CD8-positive, alpha-beta memory T cell (primary cell): ENCODE results near the gene ARHGAP8. TPM values are rescaled to one million over a fixed set of nuclear protein-coding genes. Genes with fewer than 3 reads are reported as not detected.
A peak's percentile ranks its signal among the peaks of the same experiment; 100 is the strongest.
"Not testable (repeated sequence)": the region's sequence is repeated elsewhere in the genome, so short reads cannot be mapped to it uniquely, and the experiment has no call there.

Source experiments
- CTCF ChIA-PET: fragments of 350-600 bp; sonication (Branson Sonifier 250); formaldehyde crosslinking; loops from one replicate; lab custom pipeline; 2021; ENCODE audit warnings: antibody characterized with exemption; lab: Charles Lee
- POLR2A ChIA-PET: fragments of 350-600 bp; sonication (Branson Sonifier 250); formaldehyde crosslinking; loops from one replicate; lab custom pipeline; 2021; ENCODE audit warnings: antibody characterized with exemption; lab: Charles Lee
- DNase-seq, 5 donors: peaks; one replicate each; pipeline versions ENCODE4 v3.0.0 to v3.0.0-alpha.2; 2020 to 2022; ENCODE audit warnings: mixed read lengths in 1 of 5
- H3K27ac ChIP-seq: one replicate; pipeline ENCODE4 v1.7.0; 2013; ENCODE audit warnings: low read depth, mild to moderate bottlenecking, low read length, moderate library complexity
- H3K27me3 ChIP-seq: 2 replicates; pipeline ENCODE4 v1.7.0; 2013; ENCODE audit warnings: low read length, mild to moderate bottlenecking; ENCODE audit not compliant: insufficient read depth, poor library complexity, severe bottlenecking
- H3K36me3 ChIP-seq: 2 replicates; pipeline ENCODE4 v1.7.0; 2013; ENCODE audit warnings: mild to moderate bottlenecking, low read length, moderate library complexity; ENCODE audit not compliant: insufficient read depth
- H3K4me1 ChIP-seq: 2 replicates; pipeline ENCODE4 v1.7.0; 2013; ENCODE audit warnings: mild to moderate bottlenecking, low read length, moderate library complexity; ENCODE audit not compliant: insufficient read depth
- H3K4me3 ChIP-seq: 2 replicates; pipeline ENCODE4 v1.7.0; 2013; ENCODE audit warnings: mild to moderate bottlenecking, low read length
- H3K9me3 ChIP-seq: 2 replicates; pipeline ENCODE4 v1.7.0; 2013; ENCODE audit warnings: mild to moderate bottlenecking, low read length
- H3K27ac Mint-ChIP-seq, 8 donors: one replicate each; pipeline ENCODE4 v1.8.0; 2020 to 2021; ENCODE audit warnings: mixed read lengths in 8 of 8, mild to moderate bottlenecking in 6 of 8, inconsistent platforms in 3 of 8, moderate library complexity in 3 of 8
- H3K27me3 Mint-ChIP-seq, 2 donors: one replicate each; pipeline ENCODE4 v1.8.0; 2020 to 2021; ENCODE audit warnings: mixed read lengths in 2 of 2, mild to moderate bottlenecking in 1 of 2, moderate library complexity in 1 of 2
- H3K36me3 Mint-ChIP-seq, 3 donors: one replicate each; pipeline ENCODE4 v1.8.0; 2020 to 2021; ENCODE audit warnings: mixed read lengths in 3 of 3, inconsistent platforms in 1 of 3, mild to moderate bottlenecking in 1 of 3
- H3K4me1 Mint-ChIP-seq, 3 donors: one replicate each; pipeline ENCODE4 v1.8.0; 2020 to 2021; ENCODE audit warnings: mixed read lengths in 3 of 3, inconsistent platforms in 1 of 3, mild to moderate bottlenecking in 1 of 3
- H3K4me3 Mint-ChIP-seq, 7 donors: one replicate each; pipeline ENCODE4 v1.8.0; 2020 to 2021; ENCODE audit warnings: mixed read lengths in 7 of 7, mild to moderate bottlenecking in 6 of 7, moderate library complexity in 4 of 7, inconsistent platforms in 2 of 7
- H3K9me3 Mint-ChIP-seq, 5 donors: one replicate each; pipeline ENCODE4 v1.8.0; 2020 to 2022; ENCODE audit warnings: mixed read lengths in 5 of 5, mild to moderate bottlenecking in 3 of 5, moderate library complexity in 2 of 5, inconsistent platforms in 1 of 5
- polyA plus RNA-seq: library from polyadenylated mRNA; unstranded; fragments of 300-500 nt; fragmentation: Illumina TruSeq; gene quantifications from one replicate; pipeline ENCODE4 v1.2.3, GENCODE V29; 2021
- total RNA-seq, 2 experiments: library from RNA; stranded (reverse); gene quantifications; one replicate each; pipeline ENCODE4 v1.2.3, GENCODE V29; 2021

The ARHGAP8 gene
- total and polyA plus RNA-seq, 3 experiments from 2014 or later = 0.42 to 0.49 TPM; not detected in 1

DNA sequence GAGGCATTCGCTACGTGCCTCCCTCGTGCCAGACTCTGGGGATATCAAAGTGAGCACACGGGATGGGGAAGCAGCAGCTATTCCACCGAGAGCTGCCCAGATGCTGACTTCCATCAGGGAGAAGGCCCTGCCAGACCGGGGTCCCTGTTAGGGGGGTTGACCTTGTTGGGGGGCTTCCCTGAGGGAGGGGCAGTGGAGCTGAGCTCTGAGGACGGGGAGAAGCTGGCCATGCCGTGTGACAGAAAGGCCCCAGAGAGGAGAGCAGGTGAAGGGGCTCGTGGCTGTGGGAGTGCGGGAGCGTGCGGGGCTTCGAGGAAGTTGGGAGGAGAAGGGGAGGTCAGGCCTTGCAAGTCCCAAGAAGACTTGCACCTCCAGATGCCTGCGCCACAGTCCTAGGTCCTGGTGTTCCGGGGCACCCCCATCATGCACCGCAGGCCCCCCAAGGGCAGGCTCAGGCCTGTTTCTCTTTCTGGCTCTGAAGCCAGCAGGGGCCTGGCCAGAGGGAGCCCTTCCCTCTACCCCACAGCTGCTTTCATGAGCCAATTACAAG is 94.4 kb downstream of the ARHGAP8 start:
- Mint-ChIP-seq H3K4me1 (no peaks in the 10 kb centered on the region), H3K27ac (no peak overlapping the region), H3K36me3 (peaks cover 0 to 9% (median 0%) of the 10 kb centered on the region in 3 donors), H3K4me3 (no peak overlapping the region), H3K27me3 (no peaks in the 10 kb centered on the region), H3K9me3 (peaks cover 8 to 16% (median 10%) of the 10 kb centered on the region in 5 donors)
- Histone ChIP-seq H3K27me3 (no peaks in the 10 kb centered on the region), H3K9me3 (no peaks in the 10 kb centered on the region), H3K36me3 (no peaks in the 10 kb centered on the region), H3K4me3 (no peak overlapping the region), H3K4me1 (no peaks in the 10 kb centered on the region), H3K27ac (no peak overlapping the region)
- CTCF ChIA-PET = no interaction called here
- DNase-seq = peak in 1 of 5 donors; percentile 32
- POLR2A ChIA-PET = no interaction called here

DNA sequence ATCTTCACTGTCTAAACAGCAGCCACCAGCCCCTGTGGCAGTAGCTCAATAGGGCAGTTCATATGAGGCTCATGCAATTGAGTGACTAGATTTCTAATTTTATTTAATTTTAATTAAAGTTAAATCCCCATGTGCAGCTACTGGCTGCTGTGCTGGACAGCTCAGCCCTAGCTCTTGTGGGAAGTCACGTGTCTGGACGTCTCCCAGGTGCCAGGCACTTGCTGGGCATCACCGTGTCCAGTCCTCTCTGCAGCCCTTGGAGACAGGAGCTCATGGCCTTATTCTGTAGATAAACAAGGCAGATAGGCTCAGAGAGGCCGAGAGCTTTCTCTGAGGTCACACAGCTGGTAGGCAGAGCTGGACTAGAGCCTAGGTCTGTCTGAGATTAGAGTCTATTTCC is 95.0 kb downstream of the ARHGAP8 start:
- Histone ChIP-seq H3K9me3 (no peaks in the 10 kb centered on the region), H3K27me3 (no peaks in the 10 kb centered on the region), H3K27ac (no peak overlapping the region), H3K4me1 (no peaks in the 10 kb centered on the region), H3K36me3 (no peaks in the 10 kb centered on the region), H3K4me3 (no peak overlapping the region)
- no peak for DNase-seq
- Mint-ChIP-seq H3K4me1 (no peaks in the 10 kb centered on the region), H3K27ac (peak overlapping the region in 1 of 8 donors; percentile 47), H3K27me3 (no peaks in the 10 kb centered on the region), H3K4me3 (no peak overlapping the region), H3K36me3 (peaks cover 0 to 9% (median 0%) of the 10 kb centered on the region in 3 donors), H3K9me3 (peaks cover 8 to 16% (median 10%) of the 10 kb centered on the region in 5 donors)
- POLR2A ChIA-PET = no interaction called here
- CTCF ChIA-PET = no interaction called here

DNA sequence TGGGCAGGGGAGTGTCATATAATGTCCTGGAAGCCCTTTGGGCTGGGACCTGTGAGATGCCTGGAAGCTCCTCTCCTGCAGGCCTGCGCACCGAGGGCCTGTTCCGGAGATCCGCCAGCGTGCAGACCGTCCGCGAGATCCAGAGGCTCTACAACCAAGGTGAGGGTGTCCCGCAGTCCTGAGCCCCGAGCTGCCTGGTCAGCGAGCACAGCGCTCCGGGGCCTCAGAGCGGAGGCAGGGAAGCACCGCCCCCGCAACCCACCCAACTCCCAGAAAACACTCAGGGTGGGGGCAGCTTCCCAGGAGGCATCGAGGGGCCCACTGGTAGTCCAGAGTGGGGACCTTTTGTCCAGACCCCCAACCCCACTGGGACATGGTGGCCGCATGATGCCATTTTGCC is 95.5 kb downstream of the ARHGAP8 start:
- H3K27ac Mint-ChIP-seq = no peak overlapping the region
- ChIA-PET POLR2A (no interaction called here), CTCF (no interaction called here)
- peaks cover 0 to 9% (median 0%) of the 10 kb centered on the region in 3 donors for H3K36me3 Mint-ChIP-seq
- H3K27me3 Mint-ChIP-seq = no peaks in the 10 kb centered on the region
- Histone ChIP-seq H3K36me3 (no peaks in the 10 kb centered on the region), H3K9me3 (no peaks in the 10 kb centered on the region), H3K4me1 (no peaks in the 10 kb centered on the region), H3K27me3 (no peaks in the 10 kb centered on the region), H3K4me3 (no peak overlapping the region), H3K27ac (no peak overlapping the region)
- H3K9me3 Mint-ChIP-seq = peaks cover 8 to 16% (median 10%) of the 10 kb centered on the region in 5 donors
- H3K4me3 Mint-ChIP-seq = no peak overlapping the region
- H3K4me1 Mint-ChIP-seq = no peaks in the 10 kb centered on the region
- DNase-seq = peak in 1 of 5 donors; percentile 24

DNA sequence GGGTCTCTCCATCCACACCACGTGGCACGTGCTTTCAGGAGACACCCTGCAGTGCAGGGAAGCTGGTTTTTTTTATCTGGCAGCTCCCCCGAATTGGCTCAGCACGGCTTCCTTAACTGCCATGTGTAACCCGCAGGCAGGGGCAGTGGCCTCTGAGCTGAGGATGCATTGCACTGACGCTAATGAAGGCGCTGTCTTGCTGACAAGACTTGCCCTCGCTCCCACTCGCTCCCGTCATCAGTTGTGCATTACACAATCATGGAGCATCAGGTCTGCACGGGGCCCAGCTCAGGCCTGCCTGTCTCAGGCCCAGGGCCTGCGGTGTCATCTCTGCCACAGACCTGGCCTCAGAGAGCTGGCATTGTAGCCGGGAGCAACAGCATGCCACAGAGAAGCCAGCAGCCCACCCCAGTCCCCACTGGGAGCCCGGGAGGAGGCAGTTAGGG is 95.9 kb downstream of the ARHGAP8 start:
- Histone ChIP-seq H3K4me1 (no peaks in the 10 kb centered on the region), H3K36me3 (no peaks in the 10 kb centered on the region), H3K4me3 (no peak overlapping the region), H3K27me3 (no peaks in the 10 kb centered on the region), H3K27ac (no peak overlapping the region), H3K9me3 (no peaks in the 10 kb centered on the region)
- H3K36me3 Mint-ChIP-seq = peaks cover 0 to 9% (median 0%) of the 10 kb centered on the region in 3 donors
- no peaks in the 10 kb centered on the region for H3K27me3 Mint-ChIP-seq
- CTCF ChIA-PET = no interaction called here
- H3K4me3 Mint-ChIP-seq = no peak overlapping the region
- peak in 1 of 5 donors; percentile 7 for DNase-seq
- H3K4me1 Mint-ChIP-seq = no peaks in the 10 kb centered on the region
- no peak overlapping the region for H3K27ac Mint-ChIP-seq
- POLR2A ChIA-PET = no interaction called here
- H3K9me3 Mint-ChIP-seq = peaks cover 8 to 16% (median 10%) of the 10 kb centered on the region in 5 donors

DNA sequence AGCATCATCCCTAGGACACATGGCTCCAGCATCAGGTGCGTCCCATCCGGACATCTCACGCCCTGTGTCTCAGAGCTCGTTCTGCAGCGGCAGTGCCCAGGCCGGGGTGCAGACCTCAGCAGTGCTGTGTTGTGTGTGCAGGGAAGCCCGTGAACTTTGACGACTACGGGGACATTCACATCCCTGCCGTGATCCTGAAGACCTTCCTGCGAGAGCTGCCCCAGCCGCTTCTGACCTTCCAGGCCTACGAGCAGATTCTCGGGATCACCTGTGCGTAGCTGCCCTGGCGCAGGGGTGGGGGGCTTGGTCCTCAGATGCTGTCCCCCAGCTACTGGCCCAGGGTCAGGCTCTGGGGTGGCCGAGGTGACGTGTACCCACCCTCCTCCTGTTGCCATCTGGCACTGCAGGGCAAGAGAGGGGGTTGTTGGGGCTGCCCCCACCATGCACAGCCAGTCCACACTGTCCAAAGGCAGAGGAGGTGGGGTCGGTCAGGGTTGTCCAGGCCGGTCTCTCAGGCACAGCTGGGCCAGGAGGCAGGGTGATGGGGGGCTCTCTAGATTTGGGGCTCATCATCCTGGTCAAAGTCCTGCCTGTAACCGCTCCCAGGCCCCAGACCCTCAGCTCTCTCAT is 96.5 kb downstream of the ARHGAP8 start:
- H3K36me3 Mint-ChIP-seq = peaks cover 0 to 9% (median 0%) of the 10 kb centered on the region in 3 donors
- Histone ChIP-seq H3K4me1 (no peaks in the 10 kb centered on the region), H3K27ac (no peak overlapping the region), H3K9me3 (no peaks in the 10 kb centered on the region), H3K27me3 (no peaks in the 10 kb centered on the region), H3K36me3 (no peaks in the 10 kb centered on the region), H3K4me3 (no peak overlapping the region)
- no peak for DNase-seq
- H3K4me3 Mint-ChIP-seq = no peak overlapping the region
- no peaks in the 10 kb centered on the region for H3K4me1 Mint-ChIP-seq
- H3K27ac Mint-ChIP-seq = no peak overlapping the region
- ChIA-PET POLR2A (no interaction called here), CTCF (no interaction called here)
- no peaks in the 10 kb centered on the region for H3K27me3 Mint-ChIP-seq
- H3K9me3 Mint-ChIP-seq = peaks cover 6 to 14% (median 9%) of the 10 kb centered on the region in 5 donors

DNA sequence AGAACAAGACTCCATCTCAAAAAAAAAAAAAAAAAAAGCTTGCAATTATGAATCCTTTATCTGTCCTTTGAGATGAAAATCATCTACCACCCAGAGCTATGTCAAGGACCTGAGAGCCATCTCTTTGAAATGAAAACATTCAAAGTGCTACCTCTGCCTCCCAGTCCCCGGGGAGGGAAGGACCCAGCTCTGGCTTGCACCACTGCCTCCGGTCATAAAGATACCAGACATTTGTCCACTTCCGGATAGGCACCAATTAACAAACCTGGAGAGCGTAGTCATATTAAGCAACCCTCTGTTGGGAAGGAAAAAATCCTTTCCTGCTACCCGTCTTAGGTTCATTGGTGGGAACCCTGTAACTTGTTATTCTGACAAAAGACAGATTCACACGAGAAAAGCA is 98.6 kb downstream of the ARHGAP8 start:
- no peaks in the 10 kb centered on the region for H3K4me1 Mint-ChIP-seq
- Histone ChIP-seq H3K27ac (no peak overlapping the region), H3K27me3 (no peaks in the 10 kb centered on the region), H3K4me1 (no peaks in the 10 kb centered on the region), H3K4me3 (no peak overlapping the region), H3K9me3 (no peaks in the 10 kb centered on the region), H3K36me3 (no peaks in the 10 kb centered on the region)
- no peaks in the 10 kb centered on the region for H3K36me3 Mint-ChIP-seq
- DNase-seq = no peak
- H3K9me3 Mint-ChIP-seq = no peaks in the 10 kb centered on the region
- POLR2A ChIA-PET = no interaction called here
- H3K27me3 Mint-ChIP-seq = no peaks in the 10 kb centered on the region
- H3K27ac Mint-ChIP-seq = no peak overlapping the region
- no peak overlapping the region for H3K4me3 Mint-ChIP-seq
- CTCF ChIA-PET = no interaction called here

DNA sequence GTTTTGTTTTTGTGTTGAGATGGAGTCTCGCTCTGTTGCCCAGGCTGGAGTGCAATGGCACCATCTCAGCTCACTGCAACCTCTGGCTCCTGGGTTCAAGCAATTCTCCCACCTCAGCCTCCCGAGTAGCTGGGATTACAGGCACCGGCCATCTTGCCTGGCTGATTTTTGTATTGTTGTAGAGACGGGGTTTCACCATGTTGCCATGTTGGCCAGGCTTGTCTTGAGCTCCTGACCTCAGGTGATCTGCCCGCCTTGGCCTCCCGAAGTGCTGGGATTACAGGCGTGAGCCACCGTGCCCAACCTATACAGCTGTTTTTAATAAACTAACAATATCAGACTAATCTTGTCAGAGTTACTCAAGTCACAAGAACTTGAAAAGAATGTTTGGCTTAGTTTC is 102.3 kb downstream of the ARHGAP8 start:
- POLR2A ChIA-PET, DNase-seq, H3K4me3 Mint-ChIP-seq, CTCF ChIA-PET, H3K9me3 ChIP-seq, H3K27me3 ChIP-seq, H3K36me3 Mint-ChIP-seq, H3K9me3 Mint-ChIP-seq, H3K4me1 Mint-ChIP-seq, H3K4me3 ChIP-seq, H3K4me1 ChIP-seq, H3K27ac Mint-ChIP-seq, H3K36me3 ChIP-seq, H3K27me3 Mint-ChIP-seq, H3K27ac ChIP-seq: not testable (repeated sequence)

DNA sequence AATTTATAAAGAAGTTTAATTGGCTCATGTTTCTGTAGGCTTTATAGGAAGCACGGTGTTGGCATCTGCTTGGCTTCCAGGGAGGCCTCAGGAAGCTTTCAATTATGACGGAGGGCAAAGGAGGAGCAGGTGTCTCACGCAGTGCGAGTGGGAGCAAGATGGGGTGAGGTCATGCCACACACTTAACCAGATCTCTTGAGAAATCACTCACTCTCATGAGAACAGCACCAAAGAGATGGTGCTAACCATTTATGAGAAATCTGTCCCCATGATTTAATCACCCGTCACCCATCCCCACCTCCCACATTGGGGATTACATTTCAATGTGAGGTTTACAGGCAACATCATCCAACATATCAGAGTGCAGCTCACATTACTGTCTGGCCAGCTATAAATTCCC is 103.5 kb downstream of the ARHGAP8 start:
- no peak overlapping the region for H3K27ac Mint-ChIP-seq
- H3K36me3 Mint-ChIP-seq = no peaks in the 10 kb centered on the region
- H3K9me3 ChIP-seq = no peaks in the 10 kb centered on the region
- POLR2A ChIA-PET = no interaction called here
- no peaks in the 10 kb centered on the region for H3K36me3 ChIP-seq
- H3K9me3 Mint-ChIP-seq = no peaks in the 10 kb centered on the region
- no peaks in the 10 kb centered on the region for H3K4me1 ChIP-seq
- no peak overlapping the region for H3K4me3 ChIP-seq
- DNase-seq = no peak
- H3K27ac ChIP-seq = no peak overlapping the region
- H3K4me1 Mint-ChIP-seq = no peaks in the 10 kb centered on the region
- H3K4me3 Mint-ChIP-seq = no peak overlapping the region
- CTCF ChIA-PET = no interaction called here
- H3K27me3 Mint-ChIP-seq = peaks cover 0 to 2% of the 10 kb centered on the region in 2 donors
- no peaks in the 10 kb centered on the region for H3K27me3 ChIP-seq
